Mesenchymal stem cell (in vitro differentiated cells and primary cell): ENCODE data around the gene EVL.

Source experiments
- DNase-seq: peaks from one replicate; pipeline ENCODE4 v3.0.0-alpha.2; 2013
- H2AFZ ChIP-seq: one replicate; pipeline ENCODE4 v1.6.1; 2013; ENCODE audit warnings: low read depth, mild to moderate bottlenecking, control low read depth, inconsistent platforms, low read length, moderate library complexity
- H2AK5ac ChIP-seq: 2 replicates; pipeline ENCODE4 v1.6.1; 2013; ENCODE audit warnings: low read length, moderate library complexity, mild to moderate bottlenecking, inconsistent platforms; ENCODE audit not compliant: severe bottlenecking
- H2BK120ac ChIP-seq: one replicate; pipeline ENCODE4 v1.6.1; 2013; ENCODE audit warnings: low read depth, mild to moderate bottlenecking, inconsistent platforms, low read length, moderate library complexity
- H2BK12ac ChIP-seq, 2 experiments: one replicate each; pipeline ENCODE4 v1.6.1; 2013; ENCODE audit warnings: inconsistent platforms in 2 of 2, low read length in 2 of 2, mild to moderate bottlenecking in 2 of 2, moderate library complexity in 2 of 2, control low read depth in 1 of 2
- H2BK15ac ChIP-seq: one replicate; pipeline ENCODE4 v1.6.1; 2013; ENCODE audit warnings: mild to moderate bottlenecking, low read depth, inconsistent platforms; ENCODE audit not compliant: poor library complexity, severe bottlenecking
- H2BK5ac ChIP-seq: 2 replicates; pipeline ENCODE4 v1.6.1; 2013; ENCODE audit warnings: low read depth, mild to moderate bottlenecking, low read length, control low read depth, inconsistent platforms; ENCODE audit not compliant: poor library complexity, severe bottlenecking
- H3K14ac ChIP-seq, 2 experiments: one replicate each; pipeline ENCODE4 v1.6.1; 2013; ENCODE audit warnings: inconsistent platforms in 2 of 2, low read length in 2 of 2, control low read depth in 1 of 2, mild to moderate bottlenecking in 1 of 2, moderate library complexity in 1 of 2
- H3K18ac ChIP-seq, 2 experiments: one replicate each; pipeline ENCODE4 v1.6.1; 2013; ENCODE audit warnings: inconsistent platforms in 2 of 2, low read length in 2 of 2, control low read depth in 1 of 2, low read depth in 1 of 2, mild to moderate bottlenecking in 1 of 2
- H3K23ac ChIP-seq, 2 experiments: one replicate each; pipeline ENCODE4 v1.6.1; 2013; ENCODE audit warnings: inconsistent platforms in 2 of 2, low read length in 2 of 2, mild to moderate bottlenecking in 2 of 2, moderate library complexity in 2 of 2, control low read depth in 1 of 2
- H3K27ac ChIP-seq: 2 replicates; pipeline ENCODE4 v1.5.1; 2013; ENCODE audit warnings: mild to moderate bottlenecking, moderate library complexity, low read length, control low read depth, inconsistent platforms; ENCODE audit not compliant: poor library complexity, severe bottlenecking
- H3K27me3 ChIP-seq, 2 experiments: 2 replicates each; pipeline versions ENCODE4 v1.6.1 to v1.7.0; 2013; ENCODE audit warnings: low read length in 2 of 2, mild to moderate bottlenecking in 2 of 2, moderate library complexity in 2 of 2, control low read depth in 1 of 2, inconsistent platforms in 1 of 2; ENCODE audit not compliant: control insufficient read depth in 1 of 2, insufficient read depth in 1 of 2
- H3K36me3 ChIP-seq, 2 experiments: 2 replicates each; pipeline versions ENCODE4 v1.6.1 to v1.7.0; 2013; ENCODE audit warnings: low read length in 2 of 2, control low read depth in 1 of 2, inconsistent platforms in 1 of 2, low read depth in 1 of 2, mild to moderate bottlenecking in 1 of 2; ENCODE audit not compliant: insufficient read depth in 2 of 2, control insufficient read depth in 1 of 2
- H3K4ac ChIP-seq, 2 experiments: one replicate each; pipeline ENCODE4 v1.6.1; 2013; ENCODE audit warnings: inconsistent platforms in 2 of 2, low read length in 2 of 2, mild to moderate bottlenecking in 2 of 2, moderate library complexity in 2 of 2, control low read depth in 1 of 2, low read depth in 1 of 2
- H3K4me1 ChIP-seq: 2 replicates; pipeline ENCODE4 v1.6.1; 2013; ENCODE audit warnings: low read depth, low read length, control low read depth; ENCODE audit not compliant: control insufficient read depth, insufficient read depth
- H3K4me2 ChIP-seq: 2 replicates; pipeline ENCODE4 v1.6.1; 2013; ENCODE audit warnings: low read length, mild to moderate bottlenecking, inconsistent platforms; ENCODE audit not compliant: poor library complexity, severe bottlenecking
- H3K4me3 ChIP-seq, 2 experiments: 2 replicates each; pipeline versions ENCODE4 v1.5.1 to v1.7.0; 2013; ENCODE audit warnings: low read length in 2 of 2, mild to moderate bottlenecking in 2 of 2, control low read depth in 1 of 2, low read depth in 1 of 2; ENCODE audit not compliant: insufficient read depth in 1 of 2
- H3K79me1 ChIP-seq: replicated peaks from 2 replicates; pipeline ENCODE4 v1.6.1; 2013; ENCODE audit warnings: mild to moderate bottlenecking, control low read depth, low read length, inconsistent platforms; ENCODE audit not compliant: poor library complexity, severe bottlenecking
- H3K9ac ChIP-seq: 2 replicates; pipeline ENCODE4 v1.7.0; 2013; ENCODE audit warnings: mild to moderate bottlenecking, low read length, moderate library complexity
- H3K9me3 ChIP-seq: 2 replicates; pipeline ENCODE4 v1.7.0; 2013; ENCODE audit warnings: mild to moderate bottlenecking, low read length; ENCODE audit not compliant: control insufficient read depth
- H4K8ac ChIP-seq: one replicate; pipeline ENCODE4 v1.6.1; 2013; ENCODE audit warnings: inconsistent platforms, mild to moderate bottlenecking, low read length, moderate library complexity
- H4K91ac ChIP-seq: one replicate; pipeline ENCODE4 v1.6.1; 2013; ENCODE audit warnings: mild to moderate bottlenecking, low read length, inconsistent platforms
- WGBS: methylation state at CpG from one replicate; pipeline ENCODE4 v1.1.7; 2013; ENCODE audit warnings: mixed read lengths; 5-methylcytosine and 5-hydroxymethylcytosine counted together

EVL gene

GRCh38 chr14:100091386-100091785 is 26.2 kb downstream of the EVL start:
- Histone ChIP-seq H3K36me3 (peaks cover 0 to 29% of the 10 kb centered on the region in 2 experiments), H3K4me2 (no peak overlapping the region), H3K9ac (no peak overlapping the region), H2BK15ac (no peak overlapping the region), H3K27ac (no peak overlapping the region), H2BK120ac (no peak overlapping the region), H3K79me1 (peaks cover 16% of the 10 kb centered on the region), H3K4ac (no peak overlapping the region), H3K9me3 (no peaks in the 10 kb centered on the region), H3K4me3 (no peak overlapping the region), H3K4me1 (no peaks in the 10 kb centered on the region), H3K14ac (no peak overlapping the region), H3K27me3 (no peaks in the 10 kb centered on the region), H2BK12ac (no peak overlapping the region), H4K91ac (no peak overlapping the region), H3K23ac (no peak overlapping the region), H2AFZ (no peak overlapping the region), H2BK5ac (no peak overlapping the region), H2AK5ac (no peak overlapping the region), H4K8ac (no peak overlapping the region), H3K18ac (no peak overlapping the region)
- 95% methylated on average over 7 of the region's 7 CpGs for WGBS
- no peak for DNase-seq

- H4K8ac ChIP-seq: no peak overlapping the region
- WGBS: 93% methylated on average over 1 of the region's 1 CpG
- DNase-seq: no peak
- H3K4me3 ChIP-seq: no peak overlapping the region
- no peak overlapping the region for H3K14ac ChIP-seq
- H3K18ac ChIP-seq: no peak overlapping the region
- no peak overlapping the region for H3K4me2 ChIP-seq
- H4K91ac ChIP-seq: no peak overlapping the region
- no peak overlapping the region for H2BK12ac ChIP-seq
- peaks cover 2% of the 10 kb centered on the region for H3K4me1 ChIP-seq
- H3K27ac ChIP-seq: no peak overlapping the region
- H3K27me3 ChIP-seq: no peaks in the 10 kb centered on the region
- peaks cover 14% of the 10 kb centered on the region for H3K79me1 ChIP-seq
- H2BK5ac ChIP-seq: no peak overlapping the region
- no peak overlapping the region for H2BK120ac ChIP-seq
- no peak overlapping the region for H3K23ac ChIP-seq
- no peak overlapping the region for H3K9ac ChIP-seq
- no peak overlapping the region for H2AFZ ChIP-seq
- H3K9me3 ChIP-seq: no peaks in the 10 kb centered on the region
- no peak overlapping the region for H3K4ac ChIP-seq
- no peak overlapping the region for H2BK15ac ChIP-seq
- no peak overlapping the region for H2AK5ac ChIP-seq
- peaks cover 3 to 26% of the 10 kb centered on the region in 2 experiments for H3K36me3 ChIP-seq
Measured at GRCh38 chr14:100092832-100093231, 27.6 kb downstream of the EVL start.

- peaks cover 17% of the 10 kb centered on the region for H3K79me1 ChIP-seq
- no peak overlapping the region for H4K8ac ChIP-seq
- H3K27ac ChIP-seq: no peak overlapping the region
- no peak overlapping the region for H3K9ac ChIP-seq
- no peak overlapping the region for H3K4ac ChIP-seq
- no peak overlapping the region for H3K4me2 ChIP-seq
- H2BK5ac ChIP-seq: no peak overlapping the region
- no peak overlapping the region for H2BK12ac ChIP-seq
- H3K18ac ChIP-seq: no peak overlapping the region
- 64% methylated on average over 5 of the region's 6 CpGs for WGBS
- H3K4me3 ChIP-seq: no peak overlapping the region
- H3K4me1 ChIP-seq: peaks cover 2% of the 10 kb centered on the region
- no peak for DNase-seq
- no peaks in the 10 kb centered on the region for H3K9me3 ChIP-seq
- no peak overlapping the region for H2BK15ac ChIP-seq
- no peak overlapping the region for H4K91ac ChIP-seq
- H3K23ac ChIP-seq: no peak overlapping the region
- H2AK5ac ChIP-seq: no peak overlapping the region
- H2BK120ac ChIP-seq: no peak overlapping the region
- no peak overlapping the region for H3K14ac ChIP-seq
- peaks cover 6 to 26% of the 10 kb centered on the region in 2 experiments for H3K36me3 ChIP-seq
- no peaks in the 10 kb centered on the region for H3K27me3 ChIP-seq
- no peak overlapping the region for H2AFZ ChIP-seq
Measured at GRCh38 chr14:100093319-100093718, 28.1 kb downstream of the EVL start.

GRCh38 chr14:100096656-100097055 is 31.4 kb downstream of the EVL start:
- no peak for DNase-seq
- Histone ChIP-seq H3K9ac (no peak overlapping the region), H2BK5ac (no peak overlapping the region), H2AK5ac (no peak overlapping the region), H2AFZ (no peak overlapping the region), H3K79me1 (peaks cover 15% of the 10 kb centered on the region), H4K8ac (no peak overlapping the region), H3K14ac (no peak overlapping the region), H4K91ac (no peak overlapping the region), H3K4ac (no peak overlapping the region), H3K9me3 (no peaks in the 10 kb centered on the region), H3K18ac (no peak overlapping the region), H3K36me3 (peaks cover 7 to 21% of the 10 kb centered on the region in 2 experiments), H2BK12ac (no peak overlapping the region), H3K23ac (no peak overlapping the region), H2BK15ac (no peak overlapping the region), H3K4me3 (no peak overlapping the region), H3K27me3 (no peaks in the 10 kb centered on the region), H3K27ac (no peak overlapping the region), H2BK120ac (no peak overlapping the region), H3K4me1 (peaks cover 2% of the 10 kb centered on the region), H3K4me2 (no peak overlapping the region)
- WGBS: 97% methylated on average over 2 of the region's 3 CpGs
